Stomach (tissue), 9 donors: ENCODE measurements around the gene RAC3. TPM values are rescaled to one million over a fixed set of nuclear protein-coding genes. Genes with fewer than 3 reads are reported as not detected.
A peak's percentile ranks its signal among the peaks of the same experiment; 100 is the strongest.

Source experiments
- DNase-seq, 2 donors: peaks; one replicate each; pipeline versions ENCODE4 v3.0.0 to v3.0.0-alpha.2; 2013 to 2019
- H3K27ac ChIP-seq, 5 donors: fragments of 200-600 bp in 4 of 5; sonication (generic) in 4 of 5; one replicate each; pipeline ENCODE4 v1.5.1; 2013 to 2019; ENCODE audit warnings: mild to moderate bottlenecking in 1 of 5, moderate library complexity in 1 of 5
- H3K27me3 ChIP-seq, 3 donors: fragments of 200-600 bp; sonication (generic); one replicate each; pipeline ENCODE4 v1.5.1; 2017 to 2019; ENCODE audit warnings: mixed run types in 1 of 3
- H3K36me3 ChIP-seq, 4 donors: fragments of 200-600 bp; sonication (generic); 1 replicate in 3 of 4; 2 replicates in 1 of 4; pipeline ENCODE4 v1.5.1; 2016 to 2019
- H3K4me1 ChIP-seq, 4 donors: fragments of 200-600 bp; sonication (generic); one replicate each; pipeline ENCODE4 v1.5.1; 2016 to 2019
- H3K4me3 ChIP-seq, 4 donors: fragments of 200-600 bp; sonication (generic) in 3 of 4; one replicate each; pipeline ENCODE4 v1.5.1; 2016 to 2019; ENCODE audit warnings: mild to moderate bottlenecking in 1 of 4
- H3K9me3 ChIP-seq, 4 donors: fragments of 200-600 bp; sonication (generic); one replicate each; pipeline ENCODE4 v1.5.1; 2016 to 2019
- EP300 ChIP-seq: sonication (generic); formaldehyde crosslinking; IDR thresholded peaks from one replicate; pipeline ENCODE4 v1.6.1; 2017; ENCODE audit warnings: antibody characterized with exemption
- POLR2A ChIP-seq, 4 donors: fragments of 450-650 bp; IDR thresholded peaks; one replicate each; pipeline ENCODE4 v1.6.1; 2016; ENCODE audit warnings: antibody characterized with exemption in 4 of 4, control low read depth in 2 of 4, mild to moderate bottlenecking in 1 of 4, moderate library complexity in 1 of 4
- POLR2AphosphoS5 ChIP-seq, 3 donors: sonication (generic); formaldehyde crosslinking; IDR thresholded peaks; one replicate each; pipeline ENCODE4 v1.6.1; 2016; ENCODE audit warnings: antibody characterized with exemption in 3 of 3
- WGBS, 5 donors: extraction: QIAGEN DNeasy Blood & Tissue Kit in 3 of 5; methylation state at CpG; one replicate each; pipeline versions ENCODE4 v1.1.5 to v1.1.7; 2013 to 2018; 5-methylcytosine and 5-hydroxymethylcytosine counted together
- intact Hi-C: fragments of 100-400 bp; cut with DNase I; formaldehyde crosslinking; loops from one replicate; pipeline ENCODE4 v1.15.1; 2023; ENCODE audit warnings: low total_unique reads
- polyA plus RNA-seq, 3 donors: library from polyadenylated mRNA; stranded (reverse); fragments of 200-250 nt; gene quantifications; one replicate each; pipeline ENCODE4 v1.2.3, GENCODE V29; 2013
- total RNA-seq, 5 donors: library from RNA; depleted of rRNA; stranded (reverse); fragments of >200 nt; gene quantifications; one replicate each; pipeline versions ENCODE4 v1.1.0 to v1.2.3, GENCODE V29; 2014 to 2016
- TF ChIP-seq, protein P1 (sequence below), 7 experiments: fragments of 450-650 bp in 4 of 7; fragments of 200-600 bp in 3 of 7; sonication (generic) in 3 of 7; IDR thresholded peaks; one replicate each; pipeline ENCODE4 v1.5.1; 2016 to 2019; ENCODE audit warnings: antibody characterized with exemption in 7 of 7, control low read depth in 2 of 7, mild to moderate bottlenecking in 1 of 7
- donor health status: healthy with polysubstance abuse.
- donor health status: Bipolar disorder and iron deficiency.
- donor health status: healthy.

The RAC3 gene
- total and polyA plus RNA-seq, 8 donors: 1.2 to 24.8 (median 11.6) TPM; not detected in 1

DNA sequence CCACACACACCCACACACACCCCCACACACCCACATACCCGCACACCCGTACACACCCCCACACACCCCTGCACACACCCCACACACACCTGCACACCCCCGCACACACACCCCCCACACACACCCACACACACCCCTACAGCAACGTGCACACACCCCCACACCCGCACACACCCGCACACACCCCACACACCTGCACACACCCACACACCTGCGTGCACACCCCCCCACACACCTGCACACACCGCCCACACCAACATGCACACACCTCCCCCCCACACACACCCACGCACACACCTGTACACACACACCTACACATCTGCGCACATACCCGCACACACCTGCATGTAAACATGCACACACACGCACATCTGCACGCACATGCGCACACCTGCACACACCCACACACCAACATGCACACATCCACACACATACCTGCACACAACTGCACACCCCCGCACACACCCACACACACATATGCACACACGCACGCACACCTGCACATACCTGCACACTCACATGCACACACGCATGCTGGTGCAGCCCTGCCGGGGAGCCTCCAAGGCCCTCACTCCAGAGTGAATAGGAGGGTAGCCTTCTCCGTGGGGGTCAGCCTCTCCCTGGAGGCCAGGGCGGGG, 46.6 kb upstream of the RAC3 start:
- Histone ChIP-seq H3K27me3 (no peaks in the 10 kb centered on the region), H3K36me3 (peaks cover 12 to 88% (median 74%) of the 10 kb centered on the region in 4 donors), H3K4me3 (no peak overlapping the region), H3K4me1 (peaks cover 0 to 20% (median 13%) of the 10 kb centered on the region in 4 donors), H3K27ac (no peak overlapping the region), H3K9me3 (no peaks in the 10 kb centered on the region)
- 80 to 91% (median 88%) methylated on average over 17 to 21 of the region's 21 CpGs for WGBS, 5 donors
- intact Hi-C loops: no loop called here
- TF ChIP-seq EP300: no peak
- no peak for TF ChIP-seq POLR2AphosphoS5 (IDR thresholded peaks at IDR 0.05)
- TF ChIP-seq, protein P1, sequence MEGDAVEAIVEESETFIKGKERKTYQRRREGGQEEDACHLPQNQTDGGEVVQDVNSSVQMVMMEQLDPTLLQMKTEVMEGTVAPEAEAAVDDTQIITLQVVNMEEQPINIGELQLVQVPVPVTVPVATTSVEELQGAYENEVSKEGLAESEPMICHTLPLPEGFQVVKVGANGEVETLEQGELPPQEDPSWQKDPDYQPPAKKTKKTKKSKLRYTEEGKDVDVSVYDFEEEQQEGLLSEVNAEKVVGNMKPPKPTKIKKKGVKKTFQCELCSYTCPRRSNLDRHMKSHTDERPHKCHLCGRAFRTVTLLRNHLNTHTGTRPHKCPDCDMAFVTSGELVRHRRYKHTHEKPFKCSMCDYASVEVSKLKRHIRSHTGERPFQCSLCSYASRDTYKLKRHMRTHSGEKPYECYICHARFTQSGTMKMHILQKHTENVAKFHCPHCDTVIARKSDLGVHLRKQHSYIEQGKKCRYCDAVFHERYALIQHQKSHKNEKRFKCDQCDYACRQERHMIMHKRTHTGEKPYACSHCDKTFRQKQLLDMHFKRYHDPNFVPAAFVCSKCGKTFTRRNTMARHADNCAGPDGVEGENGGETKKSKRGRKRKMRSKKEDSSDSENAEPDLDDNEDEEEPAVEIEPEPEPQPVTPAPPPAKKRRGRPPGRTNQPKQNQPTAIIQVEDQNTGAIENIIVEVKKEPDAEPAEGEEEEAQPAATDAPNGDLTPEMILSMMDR (IDR thresholded peaks at IDR 0.05): no peak
- TF ChIP-seq POLR2A (IDR thresholded peaks at IDR 0.05): no peak
- no peak for DNase-seq

DNA sequence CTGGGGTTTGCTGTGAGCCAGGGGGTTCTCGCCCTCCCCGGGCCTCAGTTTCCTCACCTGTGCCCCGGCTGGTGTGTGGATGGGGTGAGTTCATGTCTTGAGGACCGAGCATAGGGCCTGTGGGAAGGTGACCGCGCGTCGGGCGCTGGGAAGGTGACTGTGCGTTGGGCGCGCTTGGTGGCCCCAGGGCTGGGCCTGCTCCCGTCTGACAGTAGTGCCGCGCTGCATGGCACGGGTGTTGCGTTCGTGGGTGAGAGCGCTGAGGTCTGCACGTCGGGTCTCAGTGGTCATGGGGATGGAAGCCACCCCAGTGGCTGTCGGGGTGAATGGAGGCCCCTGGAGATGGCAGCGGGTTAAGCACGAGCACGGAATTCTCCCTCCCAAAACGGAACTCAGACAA, 44.9 kb upstream of the RAC3 start:
- no peak for DNase-seq
- TF ChIP-seq EP300 (no peak), POLR2AphosphoS5 (IDR thresholded peaks at IDR 0.05) (no peak), POLR2A (IDR thresholded peaks at IDR 0.05) (no peak)
- TF ChIP-seq, protein P1 (IDR thresholded peaks at IDR 0.05): no peak
- Histone ChIP-seq H3K4me3 (no peak overlapping the region), H3K27me3 (no peaks in the 10 kb centered on the region), H3K9me3 (no peaks in the 10 kb centered on the region), H3K27ac (no peak overlapping the region), H3K36me3 (peaks cover 12 to 77% (median 63%) of the 10 kb centered on the region in 4 donors), H3K4me1 (peaks cover 8 to 19% (median 12%) of the 10 kb centered on the region in 4 donors)
- intact Hi-C loops: no loop called here
- 95 to 97% (median 96%) methylated on average over 26 of the region's 26 CpGs for WGBS, 5 donors

DNA sequence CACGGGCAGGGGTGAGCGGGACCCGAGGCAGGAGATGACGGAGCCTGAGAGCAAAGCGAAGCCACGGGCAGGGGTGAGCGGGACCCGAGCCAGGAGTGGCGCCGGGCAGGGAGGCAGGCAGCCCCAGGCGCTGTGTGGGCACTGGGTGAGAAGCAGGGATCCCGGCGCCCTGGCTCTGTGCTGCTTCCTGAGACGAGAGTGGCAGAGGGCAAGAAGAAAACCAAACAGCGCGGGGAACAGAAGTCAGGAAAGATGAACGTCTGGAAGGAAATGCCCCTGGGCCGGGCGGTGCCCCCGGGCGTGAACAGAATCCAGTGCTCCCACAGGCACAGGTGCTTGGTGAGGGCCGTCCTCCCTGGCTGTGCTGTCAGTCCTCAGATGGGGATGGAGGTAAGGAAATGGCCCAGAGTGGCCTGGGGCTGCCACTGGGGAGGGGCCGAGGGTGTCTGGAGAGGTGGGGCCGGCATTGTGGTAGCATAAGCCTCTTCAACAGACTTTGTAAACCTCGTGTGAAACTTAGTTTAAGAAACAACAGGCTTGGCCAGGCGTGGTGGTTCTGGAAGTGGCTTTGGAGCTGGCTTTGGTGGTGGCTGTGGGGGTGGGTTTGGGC, 44.2 kb upstream of the RAC3 start:
- Histone ChIP-seq H3K36me3 (peaks cover 12 to 70% (median 62%) of the 10 kb centered on the region in 4 donors), H3K4me1 (peaks cover 15 to 25% (median 19%) of the 10 kb centered on the region in 4 donors), H3K27me3 (no peaks in the 10 kb centered on the region), H3K9me3 (no peaks in the 10 kb centered on the region), H3K4me3 (no peak overlapping the region), H3K27ac (no peak overlapping the region)
- DNase-seq: no peak
- TF ChIP-seq, protein P1 (IDR thresholded peaks at IDR 0.05): no peak
- TF ChIP-seq POLR2AphosphoS5 (IDR thresholded peaks at IDR 0.05) (no peak), POLR2A (IDR thresholded peaks at IDR 0.05) (no peak), EP300 (no peak)
- intact Hi-C loops: no loop called here
- 89 to 91% (median 90%) methylated on average over 26 of the region's 26 CpGs for WGBS, 5 donors

DNA sequence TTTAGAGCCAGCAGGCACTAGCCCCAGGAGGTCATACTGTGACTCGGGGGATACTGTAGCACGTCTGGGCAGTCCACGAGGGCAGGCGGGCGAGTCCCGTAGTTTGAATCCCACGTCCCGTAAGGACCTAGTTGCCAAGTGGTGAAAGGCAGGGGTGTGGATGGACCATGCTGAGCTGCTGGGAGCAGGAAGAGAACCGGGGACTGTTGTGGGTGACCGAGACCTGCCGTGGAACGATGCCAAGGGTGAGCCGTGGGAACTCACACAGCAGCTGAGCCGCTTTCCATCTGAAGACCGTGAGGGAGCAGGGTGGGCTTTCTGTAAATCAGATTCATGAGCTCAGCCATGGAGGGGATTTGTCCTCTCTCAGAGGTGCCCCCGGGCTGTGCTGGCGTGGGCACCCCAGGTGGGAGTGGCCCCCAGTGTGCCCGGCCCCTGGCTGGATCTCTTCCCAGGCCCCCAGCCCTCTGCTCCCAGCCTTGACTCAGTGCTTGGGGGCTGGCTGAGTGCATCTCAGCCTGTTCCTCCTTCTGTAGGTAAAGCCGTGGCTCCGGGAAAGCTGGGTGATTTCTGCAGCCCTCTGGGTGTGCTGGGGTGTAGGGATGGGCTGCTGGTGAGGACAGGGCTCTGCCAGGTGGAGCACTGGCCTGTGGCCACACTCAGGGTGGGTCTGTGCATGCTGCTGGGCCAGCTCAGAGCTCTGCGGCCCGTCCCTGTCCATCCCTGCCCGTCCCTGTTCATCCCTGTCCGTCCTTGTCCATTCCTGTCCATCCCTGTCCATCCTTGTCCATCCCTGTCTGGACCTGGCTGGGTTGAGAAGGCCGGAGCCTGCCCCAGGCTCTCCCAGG, 40.4 kb upstream of the RAC3 start:
- Histone ChIP-seq H3K4me3 (no peak overlapping the region), H3K27ac (peak overlapping the region; percentile 61 to 77 (median 76)), H3K9me3 (no peaks in the 10 kb centered on the region), H3K27me3 (no peaks in the 10 kb centered on the region), H3K4me1 (peaks cover 20 to 53% (median 51%) of the 10 kb centered on the region in 4 donors), H3K36me3 (peaks cover 0 to 59% (median 35%) of the 10 kb centered on the region in 4 donors)
- WGBS, 5 donors: 45 to 66% (median 55%) methylated on average over 20 to 25 of the region's 25 CpGs
- no peak for DNase-seq
- TF ChIP-seq POLR2A (IDR thresholded peaks at IDR 0.05): no peak
- TF ChIP-seq EP300: no peak
- TF ChIP-seq POLR2AphosphoS5 (IDR thresholded peaks at IDR 0.05): no peak
- TF ChIP-seq, protein P1 (IDR thresholded peaks at IDR 0.05): no peak
- intact Hi-C loops: no loop called here
